ENCODE results near the gene DCAF17.

DCAF17 gene

GRCh38 chr2:171460537-171460936 lies 26.5 kb downstream of the DCAF17 start:
- DNase-seq (ENCODE audit: insufficient read length, low spot score) (no peak), FAIRE-seq (no peak)
- TF ChIP-seq CTCF (IDR thresholded peaks at IDR 0.05; ENCODE audit: insufficient read depth, missing control alignments), result no peak

- no peak for DNase-seq (ENCODE audit: insufficient read length, low spot score)
- TF ChIP-seq CTCF (IDR thresholded peaks at IDR 0.05; ENCODE audit: insufficient read depth, missing control alignments), result no peak
- no peak for FAIRE-seq
These were observed 35.1 kb downstream of the DCAF17 start for GRCh38 chr2:171469176-171469575.

GRCh38 chr2:171470129-171470528 lies 36.1 kb downstream of the DCAF17 start:
- DNase-seq (ENCODE audit: insufficient read length, low spot score) (no peak), FAIRE-seq (no peak)
- TF ChIP-seq CTCF (IDR thresholded peaks at IDR 0.05; ENCODE audit: insufficient read depth, missing control alignments), result no peak

GRCh38 chr2:171475979-171476378 lies 42.0 kb downstream of the DCAF17 start:
- no peak for FAIRE-seq
- TF ChIP-seq CTCF (IDR thresholded peaks at IDR 0.05; ENCODE audit: insufficient read depth, missing control alignments), result no peak

GRCh38 chr2:171478345-171478744 lies 44.3 kb downstream of the DCAF17 start:
- DNase-seq (ENCODE audit: insufficient read length, low spot score) (no peak), FAIRE-seq (no peak)
- TF ChIP-seq CTCF (IDR thresholded peaks at IDR 0.05; ENCODE audit: insufficient read depth, missing control alignments), result no peak

More at GRCh38 chr2:171475979-171476378, 42.0 kb downstream of the DCAF17 start:
- no peak for DNase-seq (ENCODE audit: insufficient read length, low spot score)

- FAIRE-seq (no peak), DNase-seq (ENCODE audit: insufficient read length, low spot score) (no peak)
- no peak for TF ChIP-seq CTCF (IDR thresholded peaks at IDR 0.05; ENCODE audit: insufficient read depth, missing control alignments)
These were observed 45.3 kb downstream of the DCAF17 start for GRCh38 chr2:171479154-171479814.

- FAIRE-seq (no peak), DNase-seq (ENCODE audit: insufficient read length, low spot score) (no peak)
- no peak for TF ChIP-seq CTCF (IDR thresholded peaks at IDR 0.05; ENCODE audit: insufficient read depth, missing control alignments)
These were observed 46.9 kb downstream of the DCAF17 start for GRCh38 chr2:171480908-171481307.

All from D721Med (cell line).